ENCODE results near the gene POM121L12.

GRCh38 chr7:53050433-53050832 is 15.0 kb downstream of the POM121L12 start:
- TF ChIP-seq CTCF (IDR thresholded peaks at IDR 0.05) (no peak), EZH2 (IDR thresholded peaks at IDR 0.05) (no peak), EZH2phosphoT487 (IDR thresholded peaks at IDR 0.05) (no peak)
